Neural cell (in vitro differentiated cells): ENCODE measurements around the gene DMBT1.

Experiments used
- CTCF ChIP-seq: fragments of 450-650 bp; IDR thresholded peaks from 2 replicates; pipeline ENCODE4 v1.5.1; 2014; ENCODE audit warnings: antibody characterized with exemption, mild to moderate bottlenecking, moderate library complexity; ENCODE audit not compliant: poor library complexity, severe bottlenecking
- EP300 ChIP-seq: fragments of 450-650 bp; conservative IDR thresholded peaks from 2 replicates; pipeline ENCODE4 v1.6.1; 2014; ENCODE audit warnings: antibody characterized with exemption, mild to moderate bottlenecking, moderate library complexity; ENCODE audit not compliant: poor library complexity, severe bottlenecking
- EZH2 ChIP-seq: fragments of 200-600, 300-800 bp; shearing (Covaris generic), sonication (generic); IDR thresholded peaks from 2 replicates; pipeline ENCODE4 v1.6.1; 2014; ENCODE audit warnings: antibody characterized with exemption, low read length, borderline replicate concordance, mild to moderate bottlenecking; ENCODE audit not compliant: insufficient read depth, poor library complexity, severe bottlenecking
- POLR2AphosphoS5 ChIP-seq: IDR thresholded peaks from 2 replicates; pipeline ENCODE4 v1.6.1; 2012
- RAD21 ChIP-seq: fragments of 450-650 bp; conservative IDR thresholded peaks from 2 replicates; pipeline ENCODE4 v1.6.1; 2014; ENCODE audit warnings: antibody characterized with exemption, mild to moderate bottlenecking, moderate library complexity
- TAF1 ChIP-seq: IDR thresholded peaks from 2 replicates; pipeline ENCODE4 v1.6.1; 2012; ENCODE audit warnings: low read depth

DNA sequence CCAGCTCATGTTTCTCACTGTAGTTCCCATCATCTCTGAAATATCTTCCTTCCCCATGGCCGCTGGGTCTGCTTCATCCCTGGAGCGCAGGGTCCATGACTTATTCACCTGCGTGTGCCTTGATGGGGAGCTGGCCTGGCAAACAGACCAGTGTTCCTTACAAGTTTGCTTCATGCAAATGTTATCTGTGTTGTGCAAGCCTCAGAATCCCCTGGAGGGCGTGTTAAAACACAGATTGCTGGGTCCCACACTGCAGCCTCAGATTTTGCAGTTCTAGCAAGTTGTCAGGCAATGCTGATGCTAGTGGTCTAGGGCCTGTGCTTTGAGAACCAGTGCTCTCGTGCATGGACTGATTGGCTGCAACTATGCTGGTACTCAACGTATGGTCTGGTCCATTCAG, 7.2 kb upstream of the DMBT1 start:
- no peak for TF ChIP-seq CTCF
- no peak for TF ChIP-seq POLR2AphosphoS5
- no peak for TF ChIP-seq EP300
- TF ChIP-seq EZH2, result no peak
- TF ChIP-seq TAF1, result no peak
- no peak for TF ChIP-seq RAD21
